Measurements from ENCODE around the gene HAL.
A peak's percentile ranks its signal among the peaks of the same experiment; 100 is the strongest.

The HAL gene

GRCh38 chr12:95942101-95942523, 54.0 kb downstream of the HAL start:
- no peaks in the 10 kb centered on the region for H3K36me3 ChIP-seq (ENCODE audit: insufficient read depth, low read length)
- no peaks in the 10 kb centered on the region for H3K79me2 ChIP-seq (ENCODE audit: control insufficient read depth, insufficient read depth, low read length, unreplicated experiment)
- H2AFZ ChIP-seq (ENCODE audit: low read length, unreplicated experiment): peak overlapping the region; percentile 57
- H3K27ac ChIP-seq (ENCODE audit: low read depth, low read length): no peak overlapping the region
- peak overlapping the region; percentile 90 for H3K4me3 ChIP-seq (ENCODE audit: low read depth, low read length)
- H3K4me1 ChIP-seq (ENCODE audit: control insufficient read depth, insufficient read depth, low read length, unreplicated experiment): peaks cover 4% of the 10 kb centered on the region
- H3K27me3 ChIP-seq (ENCODE audit: insufficient read depth, low read length): peaks cover 12% of the 10 kb centered on the region

GRCh38 chr12:95940514-95940913, 55.6 kb downstream of the HAL start:
- H3K27ac ChIP-seq (ENCODE audit: low read depth, low read length): no peak overlapping the region
- H3K4me1 ChIP-seq (ENCODE audit: control insufficient read depth, insufficient read depth, low read length, unreplicated experiment): peaks cover 4% of the 10 kb centered on the region
- H3K36me3 ChIP-seq (ENCODE audit: insufficient read depth, low read length): no peaks in the 10 kb centered on the region
- no peaks in the 10 kb centered on the region for H3K79me2 ChIP-seq (ENCODE audit: control insufficient read depth, insufficient read depth, low read length, unreplicated experiment)
- H3K4me3 ChIP-seq (ENCODE audit: low read depth, low read length): no peak overlapping the region
- H2AFZ ChIP-seq (ENCODE audit: low read length, unreplicated experiment): no peak overlapping the region
- peaks cover 6% of the 10 kb centered on the region for H3K27me3 ChIP-seq (ENCODE audit: insufficient read depth, low read length)

Data from ACC112 (cell line).